Stimulated activated CD8-positive, alpha-beta memory T cell treated with anti-CD3 and anti-CD28 coated beads, Interleukin-12 subunit alpha, Interleukin-12 subunit beta, amount 100 ng/mL, for 4 hours (primary cell): ENCODE data around the gene SH2B3.
A peak's percentile ranks its signal among the peaks of the same experiment; 100 is the strongest.
"Not testable (repeated sequence)": the region's sequence is repeated elsewhere in the genome, so short reads cannot be mapped to it uniquely, and the experiment has no call there.

Experiments
- DNase-seq: peaks from one replicate; pipeline ENCODE4 v3.0.0-alpha.2; 2020; ENCODE audit warnings: low read depth

SH2B3 gene

GRCh38 chr12:111405859-111406473, at the start of gene SH2B3:
TSS of gene SH2B3 (plus strand) at chr12:111405923. CDS start at chr12:111418146, 12,223 bp downstream.
- DNase-seq: no peak

GRCh38 chr12:111359231-111359913, 46.4 kb upstream of the SH2B3 start:
- DNase-seq: peak; percentile 24

GRCh38 chr12:111359914-111360276, 45.8 kb upstream of the SH2B3 start:
- DNase-seq: no peak

- DNase-seq: no peak
Observed at GRCh38 chr12:111360325-111360930, 45.3 kb upstream of the SH2B3 start.

- no peak for DNase-seq
Observed at GRCh38 chr12:111361073-111361716, 44.5 kb upstream of the SH2B3 start.

GRCh38 chr12:111361717-111362576, 43.8 kb upstream of the SH2B3 start:
- no peak for DNase-seq

GRCh38 chr12:111362687-111363475, 42.8 kb upstream of the SH2B3 start:
- no peak for DNase-seq

GRCh38 chr12:111363578-111363977, 42.1 kb upstream of the SH2B3 start:
- DNase-seq: no peak

GRCh38 chr12:111366075-111366474, 39.6 kb upstream of the SH2B3 start:
- DNase-seq: no peak

- DNase-seq: no peak
Observed at GRCh38 chr12:111366583-111366982, 39.1 kb upstream of the SH2B3 start.

GRCh38 chr12:111367661-111368221, 38.0 kb upstream of the SH2B3 start:
- no peak for DNase-seq

GRCh38 chr12:111368291-111368787, 37.4 kb upstream of the SH2B3 start:
- no peak for DNase-seq

GRCh38 chr12:111368788-111369495, 36.8 kb upstream of the SH2B3 start, which contains the start of gene PHETA1:
TSS of gene PHETA1 (minus strand) at chr12:111369095. CDS start at chr12:111363427, 5,668 bp downstream.
- DNase-seq: peak; percentile 64

- no peak for DNase-seq
Observed at GRCh38 chr12:111369496-111370220, 36.1 kb upstream of the SH2B3 start.

GRCh38 chr12:111373231-111373630, 32.5 kb upstream of the SH2B3 start:
- DNase-seq: not testable (repeated sequence)

GRCh38 chr12:111377440-111377839, 28.3 kb upstream of the SH2B3 start:
- no peak for DNase-seq

GRCh38 chr12:111379942-111380554, 25.7 kb upstream of the SH2B3 start:
- no peak for DNase-seq

- no peak for DNase-seq
Observed at GRCh38 chr12:111384596-111384995, 21.1 kb upstream of the SH2B3 start.

- no peak for DNase-seq
Observed at GRCh38 chr12:111386885-111387284, 18.8 kb upstream of the SH2B3 start.
